Midbrain (tissue), 1 donor: ENCODE data around the gene MAP4K2.

Source experiments
- DNase-seq: peaks from one replicate; lab custom pipeline; 2025; lab: John Stamatoyannopoulos, UW

The MAP4K2 gene

GRCh38 chr11:64790205-64791095 lies 12.6 kb downstream of the MAP4K2 start:
- no peak for DNase-seq

GRCh38 chr11:64789331-64790204 lies 13.4 kb downstream of the MAP4K2 start:
- no peak for DNase-seq

GRCh38 chr11:64788321-64789215 lies 14.4 kb downstream of the MAP4K2 start:
- DNase-seq, result no peak

DNA sequence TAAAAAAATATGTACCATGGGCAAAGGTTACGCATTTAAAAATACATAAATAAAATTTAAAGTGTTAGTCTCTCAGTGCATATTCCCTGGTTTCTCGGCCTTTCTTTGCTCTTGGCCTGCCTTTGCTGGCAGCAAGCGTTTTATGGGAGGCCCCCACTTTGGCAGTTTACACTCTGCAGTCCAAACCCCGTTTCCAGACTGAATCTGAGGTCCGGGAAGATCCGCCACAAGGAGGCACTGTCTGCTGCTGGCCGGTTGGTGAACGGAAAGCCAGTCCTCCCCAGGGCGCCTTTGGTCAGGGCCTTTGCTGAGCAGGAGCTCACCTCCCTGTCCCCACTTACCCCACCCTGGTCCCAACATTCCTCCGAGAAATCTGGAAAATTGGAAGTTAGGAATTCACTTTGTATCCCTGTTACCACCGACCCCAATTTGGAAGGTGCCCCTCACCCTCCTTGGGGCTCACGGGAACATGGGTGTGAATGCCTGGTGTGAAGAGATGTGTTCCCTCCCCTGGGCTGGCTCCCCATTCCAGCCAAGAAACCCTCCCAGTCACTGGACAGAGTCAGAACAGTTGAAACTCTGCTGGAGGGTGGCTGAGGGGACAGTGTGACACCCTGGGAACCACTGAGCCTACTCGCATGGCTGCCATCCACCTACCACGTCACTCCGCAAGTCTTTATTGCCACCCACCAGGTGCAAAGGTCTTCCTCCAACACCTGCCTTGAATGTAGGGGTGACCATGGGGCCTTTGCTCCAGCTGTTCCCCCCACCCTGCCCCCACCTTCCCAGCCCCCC lies 15.3 kb downstream of the MAP4K2 start:
- peak; percentile 37 for DNase-seq

DNA sequence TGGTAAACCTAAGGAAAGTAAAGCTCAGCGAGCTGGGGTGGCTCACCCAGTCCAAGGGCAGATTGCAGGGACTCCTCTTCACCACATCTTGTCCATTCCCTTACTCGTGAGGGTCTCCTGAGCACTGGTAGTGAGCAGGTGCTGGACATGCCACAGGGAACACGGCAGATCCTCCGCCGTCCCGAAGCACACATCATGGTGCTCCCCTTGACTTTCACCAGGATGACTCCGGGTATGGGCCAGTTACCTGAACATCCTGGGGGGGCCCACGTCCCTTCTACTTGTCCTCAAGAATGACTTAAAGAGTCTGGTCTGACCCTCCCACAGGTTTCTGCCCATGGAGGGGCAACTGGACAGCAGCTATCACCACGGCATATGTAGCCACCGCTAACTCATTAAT lies 16.7 kb downstream of the MAP4K2 start:
- no peak for DNase-seq

GRCh38 chr11:64784813-64785581 lies 18.0 kb downstream of the MAP4K2 start:
- DNase-seq, result no peak

DNA sequence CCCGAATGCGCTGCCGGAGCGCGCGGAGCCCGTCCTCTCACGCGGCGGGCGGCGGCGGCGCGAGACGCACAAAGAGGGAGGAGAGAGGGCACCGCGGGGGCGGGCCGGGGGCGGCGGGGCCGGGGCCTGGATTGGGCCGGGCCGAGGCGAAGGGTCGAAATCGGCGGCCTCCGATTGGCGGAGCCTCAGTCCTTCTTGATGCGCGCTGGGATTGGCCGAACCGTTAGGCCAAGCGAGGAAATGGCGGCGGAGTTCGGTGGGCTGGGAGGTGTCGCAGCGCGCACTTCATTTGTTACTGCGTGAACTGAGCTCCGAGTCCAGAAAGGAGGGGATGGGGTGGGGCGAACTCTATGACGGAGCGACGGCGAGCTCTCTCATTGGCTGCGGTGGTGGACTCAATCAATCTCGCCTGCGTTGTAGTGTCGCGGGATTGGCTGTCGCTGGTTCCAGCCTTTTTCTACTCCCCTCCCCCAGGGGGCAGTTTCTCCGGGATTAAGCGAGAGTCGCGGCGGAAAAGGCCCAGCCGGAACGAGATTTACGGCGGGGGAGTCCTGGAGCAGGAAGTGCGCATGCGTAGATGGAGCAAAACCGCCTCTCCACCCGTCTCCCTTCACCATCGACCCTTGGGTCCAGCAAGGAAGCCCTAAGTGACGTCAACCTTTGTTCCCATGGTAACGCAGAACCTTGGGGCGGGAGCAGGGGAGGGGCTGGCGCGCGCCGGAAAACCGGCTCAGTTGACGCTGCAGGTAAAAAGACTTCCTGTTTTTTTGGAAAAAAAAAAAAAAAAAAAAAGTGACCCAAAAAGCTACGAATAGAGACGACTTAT lies 24.3 kb downstream of the MAP4K2 start, which contains the start of gene SF1:
Gene SF1 (minus strand): TSS at position 70 of the 826 bp plus-strand sequence. CDS start 150 bp downstream, outside the sequence.
- peak; percentile 100 for DNase-seq

GRCh38 chr11:64778223-64778472 lies 24.9 kb downstream of the MAP4K2 start:
- no peak for DNase-seq

GRCh38 chr11:64777449-64778222 lies 25.4 kb downstream of the MAP4K2 start:
- peak; percentile 86 for DNase-seq

DNA sequence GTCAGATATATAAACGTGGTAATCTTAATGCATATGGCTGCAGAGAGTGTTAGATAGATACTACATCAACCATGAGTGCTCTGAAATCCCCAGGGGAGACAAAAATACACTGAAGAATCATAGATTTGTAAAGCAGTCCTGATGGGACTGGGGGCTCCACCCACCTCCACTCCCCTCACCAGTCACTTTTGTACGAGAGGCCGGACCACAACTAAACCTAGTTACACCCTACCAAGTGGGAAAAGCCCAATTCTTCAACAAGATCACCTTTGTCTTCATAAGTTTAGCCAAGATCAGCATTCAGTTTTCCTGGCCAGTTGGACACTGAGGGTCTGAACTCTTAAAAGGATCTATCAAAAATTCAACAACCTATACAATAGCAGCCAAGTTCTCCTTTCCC lies 26.1 kb downstream of the MAP4K2 start:
- DNase-seq, result no peak

- DNase-seq, result no peak
These were observed 26.6 kb downstream of the MAP4K2 start for GRCh38 chr11:64776425-64776824.

DNA sequence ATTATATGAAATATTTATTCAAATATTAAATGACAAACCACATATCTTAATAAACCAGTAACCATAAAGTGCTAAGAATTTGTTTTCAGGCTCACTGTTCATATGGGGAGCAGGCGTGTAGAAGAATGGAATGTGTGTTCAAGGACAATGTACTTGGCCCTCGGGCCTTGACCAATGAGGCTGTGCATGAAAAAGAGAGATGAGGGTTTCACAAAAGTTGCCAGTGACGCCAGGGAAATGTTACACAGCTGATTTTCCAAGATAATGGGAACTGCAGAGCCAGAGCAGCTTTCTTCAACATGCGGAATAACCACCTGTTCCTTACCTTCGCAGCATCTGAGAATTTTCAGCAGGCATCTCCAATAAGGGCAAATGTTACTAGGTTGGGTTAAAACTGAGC lies 28.9 kb downstream of the MAP4K2 start:
- no peak for DNase-seq

DNA sequence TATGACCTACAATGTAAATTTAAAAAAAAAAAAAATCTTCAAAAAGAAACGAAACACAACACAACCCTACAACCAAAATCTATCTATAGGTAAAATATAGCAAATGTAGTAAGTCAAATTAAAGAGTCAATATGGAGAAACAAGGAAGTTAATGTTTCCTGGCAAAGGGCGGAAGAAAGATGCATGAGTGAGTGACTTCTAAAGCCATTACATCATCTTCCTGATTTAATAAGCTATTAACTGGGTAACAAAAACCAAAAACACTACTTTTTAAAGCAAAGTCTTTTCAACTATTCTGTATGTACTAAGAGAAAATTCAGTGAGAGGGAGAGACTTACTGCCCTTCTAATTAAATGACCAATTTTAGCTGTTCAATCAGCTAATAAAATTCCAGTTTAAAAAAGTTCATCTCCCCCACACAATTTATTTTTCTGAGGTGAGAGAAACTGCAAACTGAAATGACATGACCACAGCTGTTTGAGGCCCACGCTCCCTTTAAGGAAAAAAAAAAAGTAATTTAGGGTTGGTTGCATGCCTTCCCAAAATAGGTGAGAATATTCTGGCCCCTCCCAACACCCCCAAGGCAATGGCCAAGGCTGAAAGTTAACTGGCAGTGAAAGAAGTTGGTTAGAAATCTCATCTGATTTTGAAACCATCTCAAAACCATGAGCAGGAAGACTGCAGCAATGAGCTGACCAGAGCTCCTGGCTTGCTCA lies 30.6 kb downstream of the MAP4K2 start:
- DNase-seq, result no peak

DNA sequence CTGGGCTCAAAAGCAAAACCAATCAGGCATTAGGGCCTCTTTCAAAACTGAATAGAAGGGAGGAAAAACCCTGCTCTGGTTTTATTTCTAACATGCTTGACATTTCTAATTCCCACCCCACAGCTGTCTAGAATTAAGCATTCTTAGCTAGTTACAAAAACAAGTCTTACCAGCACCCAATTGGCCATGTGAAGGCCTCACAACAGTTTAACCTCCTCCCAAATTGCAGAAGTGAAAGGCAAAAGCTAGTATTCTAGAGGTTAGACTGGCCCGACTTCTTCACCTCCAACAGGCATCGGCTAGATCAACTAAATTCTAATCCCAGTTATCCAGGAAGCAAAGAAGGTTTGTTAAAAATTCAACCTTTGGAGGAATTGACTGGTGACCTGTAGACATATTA lies 31.2 kb downstream of the MAP4K2 start:
- no peak for DNase-seq

DNA sequence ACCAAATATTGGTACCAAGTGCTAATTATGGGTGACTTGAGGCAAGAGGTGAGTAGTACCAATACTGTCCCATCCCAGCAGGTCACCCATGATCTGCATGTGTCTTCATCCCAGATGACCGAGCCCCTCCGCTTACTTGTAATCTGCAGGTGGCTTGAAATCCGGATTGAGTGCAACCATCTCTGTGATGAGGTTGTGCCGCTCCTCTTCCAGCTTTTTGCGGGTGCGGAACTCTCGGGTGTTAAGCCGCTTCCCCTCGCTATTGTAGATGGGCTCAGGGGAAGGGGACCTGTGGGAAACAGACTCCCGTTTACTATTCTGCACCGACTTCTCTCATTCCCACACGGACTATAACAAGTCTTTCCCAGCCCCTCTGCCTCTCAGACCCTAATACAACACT lies 32.9 kb downstream of the MAP4K2 start:
- DNase-seq, result no peak

GRCh38 chr11:64769283-64769682 lies 33.7 kb downstream of the MAP4K2 start:
- no peak for DNase-seq

DNA sequence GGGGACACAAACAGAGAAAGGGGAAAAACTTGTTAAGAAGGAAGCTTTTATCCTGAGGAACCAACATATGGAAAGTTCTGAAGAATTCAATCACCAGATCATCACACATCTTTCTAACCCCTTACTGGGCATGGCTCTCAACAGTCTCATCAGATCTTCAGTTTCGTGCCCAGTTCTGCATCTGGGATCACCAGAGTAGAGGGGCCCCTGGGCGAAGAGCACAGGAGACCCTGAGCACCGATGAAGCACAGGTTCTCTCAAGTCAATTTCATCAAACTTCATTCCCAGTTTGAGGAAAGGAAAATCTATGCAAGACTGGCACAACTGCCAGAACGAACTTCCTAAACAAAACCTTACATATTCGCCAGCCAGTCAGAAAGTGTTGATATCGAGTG lies 34.7 kb downstream of the MAP4K2 start:
- no peak for DNase-seq
